CD4-positive, alpha-beta T cell treated with Interleukin-15 for 1 hour (primary cell): ENCODE measurements around the gene CGA.
"Not testable (repeated sequence)": the region's sequence is repeated elsewhere in the genome, so short reads cannot be mapped to it uniquely, and the experiment has no call there.

ENCODE experiments used
- DNase-seq: peaks from one replicate; pipeline ENCODE4 v3.0.0-alpha.2; 2020

Gene CGA

GRCh38 chr6:87095087-87095509 lies at the start of gene CGA:
CGA (minus strand) TSS chr6:87095106; CDS start chr6:87088200, 6,906 bp downstream.
- DNase-seq = no peak

DNA sequence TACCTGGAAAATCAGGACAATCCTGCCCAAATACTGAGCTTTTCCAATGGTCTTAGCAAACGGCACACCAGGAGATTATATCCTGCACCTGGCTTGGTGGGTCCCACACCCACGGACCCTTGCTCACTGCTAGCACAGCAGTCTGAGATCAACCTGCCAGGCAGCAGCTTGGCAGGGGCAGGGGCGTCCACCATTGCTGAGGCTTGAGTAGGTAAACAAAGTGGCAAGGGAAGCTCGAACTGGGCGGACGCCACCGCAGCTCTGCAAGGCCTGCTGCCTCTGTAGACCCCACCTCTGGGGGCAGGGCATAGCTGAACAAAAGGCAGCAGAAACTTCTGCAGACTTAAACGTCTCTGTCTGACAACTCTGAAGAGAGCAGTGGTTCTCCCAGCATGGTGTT lies 45.0 kb upstream of the CGA start:
- DNase-seq = not testable (repeated sequence)

DNA sequence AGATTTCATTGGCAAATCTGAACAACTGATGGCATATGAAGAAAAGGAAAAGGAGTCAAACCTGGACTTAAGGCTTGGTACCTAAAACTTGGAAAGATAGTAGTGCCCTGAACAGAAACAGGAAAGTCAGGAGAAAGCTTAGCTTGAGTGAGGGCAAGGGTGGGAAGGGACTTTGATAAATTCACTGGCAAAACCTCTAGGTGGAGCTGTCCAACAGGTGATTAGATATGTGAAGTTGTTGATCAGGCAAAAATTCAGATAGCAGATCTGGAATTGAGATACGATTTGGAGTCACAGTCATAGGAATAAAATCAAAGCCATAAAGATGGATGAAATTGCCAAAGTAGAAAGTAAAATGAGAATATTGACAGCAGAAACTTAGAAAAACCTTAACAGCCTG lies 44.3 kb upstream of the CGA start:
- DNase-seq = peak; percentile 27

- DNase-seq = no peak
These were observed 42.1 kb upstream of the CGA start for GRCh38 chr6:87136963-87137362.

DNA sequence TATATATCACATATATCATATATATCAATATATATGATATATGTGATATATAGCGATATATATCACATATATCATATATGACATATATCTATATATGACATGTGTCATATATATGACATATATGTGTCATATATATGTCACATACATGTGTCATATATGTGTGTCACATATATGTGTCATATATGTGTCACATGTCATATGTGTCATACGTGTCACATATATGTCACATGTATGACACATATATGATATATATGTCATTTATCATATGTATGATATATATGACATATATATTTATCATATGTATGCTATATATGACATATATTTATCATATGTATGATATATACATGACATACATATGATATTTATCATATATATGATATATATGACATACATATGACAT lies 32.8 kb upstream of the CGA start:
- no peak for DNase-seq

GRCh38 chr6:87126501-87126900 lies 31.6 kb upstream of the CGA start:
- DNase-seq = no peak

- no peak for DNase-seq
These were observed 29.2 kb upstream of the CGA start for GRCh38 chr6:87124074-87124473.

- no peak for DNase-seq
These were observed 27.6 kb upstream of the CGA start for GRCh38 chr6:87122477-87122876.

- no peak for DNase-seq
These were observed 23.1 kb upstream of the CGA start for GRCh38 chr6:87118054-87118453.

GRCh38 chr6:87116922-87117321 lies 22.0 kb upstream of the CGA start:
- no peak for DNase-seq

DNA sequence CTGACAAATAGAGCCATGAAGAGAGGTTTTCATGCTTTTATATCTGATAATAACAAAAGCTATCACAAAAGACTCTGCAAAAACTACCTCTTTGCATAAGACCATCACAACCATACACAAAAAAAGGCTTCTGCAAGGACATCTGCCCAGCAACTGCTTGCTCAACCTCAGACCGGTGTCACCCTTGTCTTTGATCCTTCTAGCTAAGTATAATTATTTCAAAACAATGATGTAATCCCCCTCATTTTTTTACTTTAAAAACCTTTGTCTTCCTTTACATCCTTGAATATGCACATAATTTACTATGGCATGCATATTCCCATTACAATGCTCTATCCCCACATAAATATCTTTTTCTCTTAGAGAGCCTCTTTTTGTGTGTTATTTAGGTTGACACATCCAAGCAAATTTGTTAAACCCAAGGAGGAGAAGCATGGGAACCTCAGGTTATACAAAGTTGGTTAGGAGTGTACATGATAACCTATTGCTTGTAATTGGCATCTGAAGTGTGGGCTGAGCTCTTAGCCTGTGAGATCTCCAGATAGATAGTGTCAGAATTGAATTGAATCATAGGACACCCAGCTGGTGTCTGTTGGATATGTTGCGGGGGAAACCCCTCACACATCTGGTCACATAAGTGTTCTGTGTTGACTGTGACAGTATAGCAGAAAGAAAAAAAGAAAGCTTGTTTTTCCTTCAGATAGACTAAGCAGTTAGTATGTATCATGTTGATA lies 20.7 kb upstream of the CGA start:
- no peak for DNase-seq

DNA sequence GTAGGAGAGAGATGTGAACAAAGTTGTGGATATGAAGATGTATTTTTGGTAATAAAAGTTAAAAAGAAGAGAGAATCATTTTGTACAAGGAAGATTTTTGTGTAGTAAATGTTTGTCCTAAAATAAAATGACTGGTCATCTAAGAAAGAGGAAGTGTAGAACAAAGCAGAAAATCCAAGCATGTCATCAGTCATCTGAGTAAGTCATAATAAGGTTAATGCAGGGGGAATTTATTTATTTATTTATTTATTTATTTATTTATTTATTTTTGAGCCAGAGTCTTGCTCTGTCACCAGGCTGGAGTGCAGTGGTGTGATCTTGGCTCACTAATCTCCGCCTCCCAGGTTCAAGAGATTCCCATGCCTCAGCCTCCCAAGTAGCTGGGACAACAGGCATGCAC lies 15.7 kb upstream of the CGA start:
- no peak for DNase-seq

DNA sequence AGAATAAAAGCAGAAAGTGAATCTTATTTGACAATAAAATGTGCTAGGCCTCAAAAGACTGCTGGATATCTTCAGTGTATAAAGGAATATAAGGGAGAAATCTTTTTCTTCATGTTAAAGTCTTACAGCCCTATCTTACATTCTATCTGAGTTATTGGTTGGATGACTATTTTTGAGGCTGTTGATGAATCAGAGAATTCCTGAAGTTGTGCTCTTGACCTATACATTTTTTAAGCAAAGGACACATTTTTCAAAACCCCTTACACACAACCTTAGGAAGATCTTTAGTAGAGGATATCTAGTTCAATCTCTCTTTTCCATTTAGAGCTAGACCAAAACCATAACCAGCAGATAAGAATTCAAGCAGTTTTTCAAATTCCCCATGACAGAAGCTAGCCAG lies 10.9 kb upstream of the CGA start:
- no peak for DNase-seq

GRCh38 chr6:87104667-87105066 lies 9.8 kb upstream of the CGA start:
- no peak for DNase-seq

DNA sequence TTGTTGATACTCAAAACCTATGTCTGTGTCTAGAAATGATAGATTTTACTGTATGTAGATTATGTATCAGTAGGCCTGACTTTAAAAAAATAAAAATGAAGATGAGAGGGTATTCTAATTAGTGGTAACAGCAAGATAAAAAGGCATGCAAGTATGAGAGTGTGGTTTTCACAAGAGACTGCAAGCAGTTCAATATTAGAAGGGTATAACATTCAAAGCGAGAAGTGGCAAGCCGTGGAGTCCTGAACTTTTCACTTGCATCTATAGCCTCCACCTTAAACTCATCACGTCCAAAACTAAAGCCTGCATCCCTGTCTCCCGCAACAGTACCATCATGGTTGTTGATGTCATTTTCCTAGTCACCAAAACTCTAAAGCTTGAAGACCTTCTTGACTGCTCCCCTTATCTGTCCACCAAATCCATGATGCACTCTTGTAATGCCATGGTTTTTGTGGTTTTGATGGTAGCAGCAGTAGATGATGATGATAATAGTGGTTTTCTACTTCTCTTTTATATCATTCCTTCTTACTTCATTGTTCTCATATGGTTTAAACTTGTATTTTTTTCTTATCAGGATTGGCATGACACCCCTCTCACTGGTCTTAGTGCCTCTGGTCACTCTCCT lies 9.2 kb upstream of the CGA start:
- no peak for DNase-seq

DNA sequence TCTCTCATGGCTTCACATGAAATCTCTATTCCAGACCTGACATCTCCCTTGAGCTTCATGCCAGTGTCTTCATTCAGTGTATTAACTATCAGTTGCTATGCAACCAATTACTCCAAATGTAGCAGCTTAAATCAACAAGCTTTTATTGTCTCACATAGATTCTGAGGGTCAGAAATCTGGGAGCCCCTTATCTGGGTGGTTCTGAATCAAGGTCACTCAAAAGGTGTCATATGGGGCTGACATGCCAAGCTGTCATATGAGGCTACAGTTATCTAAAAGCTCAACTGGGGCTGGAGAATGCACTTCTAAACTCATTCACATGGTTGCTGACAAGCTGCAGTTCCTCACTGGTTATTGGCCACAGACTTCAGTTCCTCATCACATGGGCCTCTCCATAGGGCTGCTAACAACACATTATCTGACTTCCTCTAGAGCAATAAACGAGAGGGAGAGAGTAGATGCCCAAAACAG lies 7.3 kb upstream of the CGA start:
- DNase-seq = no peak

DNA sequence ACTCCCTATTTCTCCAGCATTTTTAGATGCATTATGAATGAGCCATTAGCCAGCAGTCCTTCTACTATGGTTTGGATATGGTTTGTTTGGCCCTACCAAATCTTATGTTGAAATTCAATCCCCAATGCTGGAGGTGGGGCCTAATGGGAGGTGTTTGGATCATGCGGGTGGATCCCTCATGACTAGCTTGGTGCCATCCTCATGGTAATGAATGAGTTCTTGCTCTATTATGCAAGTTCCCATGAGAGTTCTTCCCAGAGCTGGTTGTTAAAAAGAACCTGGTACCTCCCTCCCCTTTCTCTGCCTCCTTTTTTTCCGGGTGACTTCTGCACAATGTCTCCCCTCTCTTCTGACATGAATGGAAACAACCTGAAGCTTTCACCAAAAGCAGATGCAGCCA lies 6.2 kb upstream of the CGA start:
- DNase-seq = no peak

- DNase-seq = no peak
These were observed 5.3 kb upstream of the CGA start for GRCh38 chr6:87100216-87100615.

GRCh38 chr6:87099472-87099871 lies 4.6 kb upstream of the CGA start:
- no peak for DNase-seq

GRCh38 chr6:87094576-87094975 lies 330 bp downstream of the CGA start:
- no peak for DNase-seq

- no peak for DNase-seq
These were observed 1.3 kb downstream of the CGA start for GRCh38 chr6:87093651-87094050.

DNA sequence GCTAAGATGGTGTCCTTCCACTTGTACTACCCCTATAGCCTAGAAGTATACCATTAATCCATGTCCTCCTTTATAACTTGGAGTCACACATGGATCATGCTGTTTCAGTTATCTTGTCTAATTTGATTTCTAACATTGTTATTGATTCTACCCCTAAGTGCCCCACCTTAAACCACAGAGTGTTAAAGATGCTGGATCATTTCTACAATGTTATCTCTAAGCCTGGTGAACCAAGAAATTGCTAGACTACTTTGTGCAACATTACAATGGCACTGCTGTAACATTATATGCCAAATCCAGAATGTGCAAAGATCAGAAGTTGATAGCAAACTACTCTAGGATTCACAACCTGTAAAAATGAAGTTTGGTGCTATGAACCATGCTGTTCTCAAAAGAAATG lies 1.7 kb downstream of the CGA start:
- DNase-seq = no peak

DNA sequence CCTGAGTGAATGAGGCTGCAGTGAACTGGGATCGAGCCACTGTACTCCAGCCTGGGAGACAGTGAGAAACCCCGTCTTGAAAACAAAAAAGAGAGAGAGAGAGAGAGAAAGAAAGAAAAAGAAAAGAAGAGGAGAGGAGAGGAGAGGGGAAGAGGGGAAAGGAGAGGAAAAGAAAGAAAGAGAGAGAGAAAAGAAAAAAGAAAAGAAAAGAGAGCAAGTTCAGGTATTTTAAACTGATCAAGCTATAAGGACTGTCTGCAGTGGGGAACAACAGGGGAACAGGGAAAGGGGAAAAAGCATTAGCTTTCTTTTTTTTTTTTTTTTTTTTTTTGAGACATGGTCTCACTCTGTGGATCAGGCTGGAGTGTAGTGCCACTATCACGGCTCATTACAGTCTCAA lies 2.5 kb downstream of the CGA start:
- DNase-seq = no peak

GRCh38 chr6:87089135-87089534 lies 5.8 kb downstream of the CGA start:
- no peak for DNase-seq

GRCh38 chr6:87088076-87088475 lies 6.8 kb downstream of the CGA start:
- no peak for DNase-seq
